NCI-H526 (cell line): ENCODE results near the gene CD34.
A peak's percentile ranks its signal among the peaks of the same experiment; 100 is the strongest.

Experiments
- DNase-seq, 2 experiments: peaks; one replicate each; lab custom pipeline; 2025; lab: John Stamatoyannopoulos, UW

Gene CD34

DNA sequence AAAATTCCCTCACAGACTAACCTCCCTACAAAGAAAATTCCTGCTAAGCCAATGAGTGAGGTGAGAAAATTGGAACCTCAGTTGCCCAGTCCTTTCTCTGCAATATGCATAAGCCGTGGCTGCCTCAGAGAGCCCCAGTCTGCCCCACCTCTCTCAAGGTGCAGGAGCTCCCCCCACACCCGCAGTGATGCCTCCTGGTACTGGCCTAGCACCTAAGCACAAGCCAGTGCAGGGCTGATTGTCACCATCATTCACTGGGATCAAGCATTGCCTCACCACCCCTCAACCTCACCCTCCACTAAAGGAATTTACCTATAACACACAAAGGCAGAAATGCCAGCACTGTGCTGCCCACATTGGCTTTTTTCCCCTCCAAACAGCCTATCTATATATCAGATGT lies 56.9 kb downstream of the CD34 start:
- no peak for DNase-seq

DNA sequence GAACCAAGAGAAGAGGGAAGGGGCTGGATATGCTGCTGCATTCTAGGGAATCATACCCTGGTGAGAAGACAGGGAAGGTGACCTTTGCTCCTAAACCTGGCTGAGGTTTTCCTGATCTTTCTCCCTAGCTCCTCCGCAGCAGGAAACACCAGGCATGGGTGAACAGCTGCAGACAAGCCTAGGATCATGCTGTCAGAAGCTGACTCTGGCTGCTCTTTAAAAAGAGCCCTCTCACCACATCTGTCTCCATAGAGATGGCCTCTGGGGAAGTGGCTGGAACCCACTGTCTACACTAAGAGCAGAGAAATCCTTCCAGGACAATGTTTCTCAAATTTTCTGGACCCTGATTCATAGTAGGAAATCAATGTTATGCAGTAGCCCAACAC lies 57.6 kb downstream of the CD34 start:
- no peak for DNase-seq

DNA sequence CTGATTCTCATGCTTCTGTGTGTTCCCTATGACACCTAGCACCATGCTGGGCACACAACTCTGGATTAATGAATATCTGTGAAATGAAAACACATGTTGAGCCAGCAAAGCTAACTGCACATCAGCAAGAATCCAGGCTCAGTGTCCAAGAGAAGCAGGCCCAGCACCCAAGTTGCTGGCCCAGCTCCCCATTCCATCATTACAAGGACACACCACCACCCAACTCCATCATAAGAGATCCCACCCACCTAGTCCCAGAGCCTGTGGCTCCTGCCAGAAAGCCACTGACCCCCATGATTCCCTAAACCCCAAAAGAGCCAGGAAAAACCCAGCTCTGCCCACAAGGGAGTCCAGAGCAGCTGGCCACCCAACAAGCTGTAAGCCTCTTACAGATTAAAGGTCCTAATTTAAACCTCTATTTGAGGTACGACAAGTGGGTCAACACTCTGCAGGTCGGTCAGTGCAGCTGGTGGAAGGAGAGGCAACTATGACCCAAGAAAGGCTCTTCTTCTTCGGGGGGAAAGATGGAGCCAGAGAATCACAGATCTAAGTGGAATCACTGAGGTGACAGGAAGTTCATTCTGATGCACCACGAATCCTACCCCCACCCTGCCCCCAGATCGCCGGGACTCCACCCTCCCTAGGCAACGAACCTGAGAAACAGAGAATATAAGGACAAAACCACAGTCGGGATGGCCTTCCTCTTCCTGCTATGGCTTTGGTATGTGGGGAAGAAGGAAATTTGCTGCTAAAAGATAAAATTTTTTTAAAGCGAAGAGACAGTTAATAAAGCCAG lies 58.2 kb downstream of the CD34 start:
- no peak for DNase-seq

DNA sequence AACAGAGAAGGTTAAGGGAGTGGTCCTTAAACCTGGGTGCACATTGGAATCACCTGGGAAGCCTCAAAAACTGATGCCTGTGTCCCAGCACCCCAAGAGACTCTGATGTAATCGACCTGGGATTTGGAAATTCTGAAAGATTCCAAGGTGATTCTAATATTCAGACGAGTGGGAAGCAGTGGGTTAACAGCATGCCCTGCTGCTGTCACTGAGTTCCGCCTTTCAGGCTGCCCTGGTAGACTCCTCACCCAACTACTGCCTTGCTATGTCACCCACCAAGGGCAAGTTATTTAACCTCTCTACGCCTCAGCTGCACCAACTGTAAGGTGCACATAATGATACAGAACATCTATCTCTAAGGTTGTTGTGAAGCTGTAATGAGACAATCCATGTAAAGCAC lies 59.2 kb downstream of the CD34 start:
- DNase-seq = no peak

DNA sequence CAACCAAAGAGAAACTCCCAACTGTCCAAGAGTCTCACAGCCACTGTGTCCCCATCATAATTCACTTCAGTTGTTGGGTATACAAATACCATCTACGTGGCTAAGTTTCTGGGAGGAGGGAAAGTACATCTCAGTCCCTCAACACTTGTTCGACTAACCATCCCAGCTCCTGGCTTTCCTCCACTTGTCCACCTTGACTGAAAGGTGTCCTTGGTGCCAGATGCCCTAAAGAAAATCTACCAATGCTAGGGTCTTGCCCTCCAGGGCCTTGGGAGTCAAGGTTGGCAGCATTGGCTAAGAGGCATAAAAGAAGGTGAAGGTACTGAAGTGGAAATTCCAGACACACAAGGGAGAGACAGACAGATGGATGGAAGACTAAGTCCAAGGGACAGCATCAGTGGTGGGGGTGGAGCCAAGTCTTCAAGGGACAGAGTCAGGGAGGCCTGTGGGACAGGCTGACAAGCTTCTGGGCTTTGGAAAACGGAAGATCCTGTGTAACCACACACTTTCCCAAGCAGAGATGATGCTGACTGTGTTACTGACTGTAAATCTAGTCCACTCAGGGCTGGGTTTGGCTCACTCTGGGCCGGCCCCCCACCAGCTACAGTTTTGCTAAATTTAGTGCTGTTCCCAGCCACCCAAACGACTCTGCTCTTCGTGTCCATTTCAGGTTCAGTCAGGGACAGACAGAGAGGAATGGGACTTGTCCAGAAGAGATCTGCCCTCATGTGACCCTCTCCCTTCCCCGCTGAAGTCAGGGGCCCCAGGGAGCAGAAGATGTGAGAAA lies 60.1 kb downstream of the CD34 start:
- DNase-seq = no peak

DNA sequence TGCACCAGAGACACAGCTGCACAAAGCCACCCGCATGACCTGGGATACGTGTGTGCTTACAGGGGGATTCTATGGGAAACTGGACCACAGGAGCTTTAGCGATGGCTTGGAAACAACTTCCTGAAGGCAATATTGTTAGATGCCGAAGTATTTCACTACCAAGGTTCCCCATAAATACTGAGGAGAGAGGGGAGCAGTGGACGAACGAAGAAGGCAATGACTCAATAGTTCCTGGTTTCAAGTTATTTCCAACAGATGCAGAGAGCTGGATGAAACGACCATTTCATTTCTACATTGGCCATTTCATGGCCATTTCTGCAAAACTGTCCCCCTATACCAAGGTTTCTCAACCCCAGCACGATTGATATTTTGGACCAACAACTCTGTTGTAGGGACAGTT lies 61.3 kb downstream of the CD34 start:
- DNase-seq = no peak

DNA sequence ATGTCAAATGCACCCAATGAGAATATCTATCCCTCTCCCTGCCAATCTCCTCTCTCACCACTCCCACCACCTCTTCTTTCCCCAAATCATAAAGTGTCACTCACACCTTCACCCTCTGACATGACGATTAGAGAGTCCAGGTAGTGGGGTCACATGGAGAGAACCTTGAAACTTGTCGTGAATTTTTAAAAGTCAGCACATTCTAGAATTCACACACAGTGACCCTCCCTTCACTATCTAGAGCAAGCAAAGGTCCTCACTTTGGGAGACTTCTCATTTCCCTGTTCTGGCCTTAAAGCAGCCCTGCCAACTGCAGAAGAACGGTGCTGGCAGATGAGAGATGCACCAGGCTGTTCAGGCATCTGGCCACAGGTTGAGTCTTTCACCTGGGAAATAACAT lies 61.9 kb downstream of the CD34 start:
- no peak for DNase-seq

DNA sequence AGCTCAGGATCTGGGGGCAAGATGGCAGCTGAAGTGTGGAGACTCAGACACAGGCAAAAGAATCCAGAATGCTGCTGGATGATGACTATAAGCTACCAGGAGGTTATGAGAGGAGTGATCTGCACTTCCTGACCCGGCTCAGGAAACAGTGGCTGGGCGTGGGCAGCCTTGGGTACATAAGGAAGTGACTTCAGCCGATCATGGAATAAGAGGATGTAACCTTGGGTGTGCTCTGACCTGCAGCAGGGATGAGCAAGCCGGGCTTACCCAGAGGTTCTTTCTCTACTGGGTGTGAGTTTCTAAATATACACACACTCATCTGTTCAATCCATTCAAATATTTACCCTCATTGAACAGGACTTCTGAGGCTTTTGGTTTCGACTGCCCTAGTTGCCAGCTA lies 62.7 kb downstream of the CD34 start:
- DNase-seq = no peak

DNA sequence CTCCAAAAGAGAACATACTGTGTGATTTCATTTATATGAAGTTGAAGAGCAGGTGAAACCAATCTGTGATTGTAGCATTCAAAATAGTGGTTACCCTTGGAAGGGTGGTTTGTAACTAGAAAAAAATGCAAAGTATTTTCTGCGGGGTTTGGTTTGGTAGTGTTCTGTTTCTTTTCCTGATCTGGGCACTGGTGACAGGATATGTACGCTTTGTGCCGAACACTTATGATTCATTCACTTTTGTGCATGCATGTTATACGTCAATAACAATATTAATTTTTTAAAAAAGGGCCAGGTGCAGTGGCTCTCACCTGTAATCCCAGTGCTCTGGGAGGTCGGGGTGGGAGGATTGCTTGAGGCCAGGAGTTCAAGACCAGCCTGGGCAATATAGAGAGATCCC lies 63.8 kb downstream of the CD34 start:
- no peak for DNase-seq

DNA sequence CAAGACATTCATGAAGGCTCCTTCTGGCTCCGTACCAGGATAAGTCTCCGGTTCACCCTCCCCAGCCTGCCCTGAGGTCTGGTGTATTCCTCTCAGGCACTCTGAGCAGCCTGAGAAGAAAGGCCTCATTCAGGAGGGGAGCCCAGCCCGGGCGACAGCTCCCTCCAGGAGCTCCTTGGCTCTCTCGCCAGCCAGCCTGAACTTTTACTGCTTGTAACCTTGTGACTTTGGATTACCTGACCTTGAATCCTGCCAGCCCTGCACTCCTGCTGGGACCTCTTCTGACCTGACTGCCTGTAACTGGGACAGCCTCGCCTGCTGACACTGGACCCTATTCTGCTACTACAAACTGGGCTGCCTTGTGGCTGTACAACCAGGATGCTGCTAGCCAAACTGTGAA lies 65.8 kb downstream of the CD34 start:
- no peak for DNase-seq

DNA sequence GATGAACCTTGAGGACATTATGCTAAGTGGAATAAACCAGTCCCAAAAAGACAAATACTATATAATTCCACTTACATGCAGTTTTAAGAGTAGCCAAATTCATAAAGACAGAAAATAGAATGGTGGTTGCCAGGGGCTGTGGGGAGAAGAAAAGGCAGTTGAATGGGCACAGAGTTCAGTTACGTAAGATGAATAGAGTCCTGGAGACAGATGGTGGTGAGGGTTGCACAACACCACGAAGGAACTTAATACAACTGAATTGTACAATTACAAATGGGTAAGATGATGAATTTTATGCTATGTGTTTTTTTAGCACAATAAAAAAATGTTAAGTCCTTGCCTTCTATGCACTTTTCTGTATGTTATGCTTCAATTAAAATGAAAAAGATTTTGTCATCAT lies 66.6 kb downstream of the CD34 start:
- no peak for DNase-seq

DNA sequence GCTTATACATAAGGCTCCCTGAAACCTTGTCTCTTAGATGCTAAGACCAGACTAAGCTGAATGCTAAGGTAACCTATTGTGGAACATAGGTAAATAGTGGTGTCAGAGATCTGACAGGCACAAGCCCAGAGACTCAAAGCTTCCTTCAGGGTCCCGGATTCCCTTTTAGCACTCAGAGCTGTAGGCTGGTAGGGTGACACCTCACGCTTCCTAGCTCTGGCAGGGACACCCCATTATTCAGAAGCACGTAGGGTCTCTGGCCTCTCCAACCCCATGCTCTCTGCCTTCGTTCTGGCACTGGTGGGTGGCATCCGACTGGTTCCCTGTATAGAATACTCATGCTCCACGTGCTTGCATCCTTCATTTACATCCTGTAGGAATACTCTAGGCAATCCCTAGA lies 68.4 kb downstream of the CD34 start:
- no peak for DNase-seq

DNA sequence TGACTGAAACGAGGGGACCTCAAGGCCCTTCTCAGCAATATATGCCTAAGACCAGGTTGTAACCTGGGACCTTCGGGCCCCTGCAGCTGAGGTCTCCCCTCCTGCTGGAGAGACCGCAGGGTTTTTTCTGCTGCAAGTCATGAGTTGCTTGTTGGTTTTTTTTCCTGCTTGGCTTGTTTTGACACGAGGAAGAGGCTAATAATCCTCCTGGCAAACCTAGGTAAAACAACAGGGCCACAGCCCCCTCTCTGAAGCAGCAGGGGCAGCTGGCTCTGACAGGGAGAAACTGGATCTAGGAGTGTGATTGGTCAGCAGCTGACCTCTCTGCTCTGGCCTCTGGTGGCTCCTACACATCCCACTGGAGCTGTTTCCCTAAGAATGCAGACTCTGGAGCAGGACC lies 69.0 kb downstream of the CD34 start:
- no peak for DNase-seq

DNA sequence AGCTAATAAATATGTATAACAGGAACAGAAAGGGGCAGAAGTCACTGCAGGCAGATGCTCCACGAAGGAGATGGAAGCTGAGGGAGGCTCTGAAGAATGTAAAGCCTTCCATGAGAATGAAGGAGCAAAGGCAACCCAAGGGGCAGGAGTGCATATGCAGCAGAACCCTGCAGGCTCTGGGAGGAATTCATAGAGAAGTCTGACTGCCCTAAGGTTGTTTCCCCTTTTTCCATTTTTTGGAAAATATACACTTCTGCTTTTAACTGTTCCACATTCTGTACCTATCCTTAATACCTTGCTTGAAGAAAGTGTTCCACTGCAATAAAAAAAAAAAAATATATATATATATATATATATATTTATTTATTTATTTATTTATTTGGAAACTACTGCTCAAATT lies 69.6 kb downstream of the CD34 start:
- DNase-seq = no peak

DNA sequence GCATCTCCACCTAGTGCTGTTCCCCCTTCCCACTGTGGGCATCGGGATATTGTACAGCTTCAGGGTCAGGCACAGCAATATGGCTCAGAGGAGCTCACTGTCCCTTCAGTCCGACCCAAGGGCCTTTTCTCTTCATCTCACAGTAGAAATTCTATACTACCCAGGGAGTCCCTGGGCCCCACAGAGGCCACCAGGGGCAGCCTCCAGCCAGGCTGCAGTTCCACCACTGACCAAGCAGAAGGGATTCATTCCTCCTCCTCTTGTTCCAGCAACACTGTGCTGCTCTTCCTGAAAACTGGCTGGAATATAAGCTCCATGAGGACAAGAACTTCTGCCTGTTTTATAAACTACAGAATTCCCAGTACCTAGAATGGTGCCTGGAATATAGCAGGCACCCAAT lies 70.5 kb downstream of the CD34 start:
- no peak for DNase-seq

DNA sequence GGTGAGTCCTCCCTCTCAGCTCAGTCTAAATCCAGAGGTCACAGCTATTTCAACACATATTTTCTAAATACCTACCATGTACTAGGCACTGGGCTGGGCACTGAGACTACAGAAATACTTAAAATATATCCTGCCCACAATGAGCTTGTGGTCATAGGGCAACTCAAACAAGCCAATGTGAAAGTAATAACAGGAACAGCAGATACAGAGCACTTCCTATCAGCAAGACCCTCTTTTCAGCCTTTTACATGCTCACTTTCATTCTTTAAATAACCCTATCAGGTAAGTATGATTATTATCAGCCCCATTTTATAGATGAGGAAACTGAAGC lies 71.9 kb downstream of the CD34 start:
- no peak for DNase-seq

DNA sequence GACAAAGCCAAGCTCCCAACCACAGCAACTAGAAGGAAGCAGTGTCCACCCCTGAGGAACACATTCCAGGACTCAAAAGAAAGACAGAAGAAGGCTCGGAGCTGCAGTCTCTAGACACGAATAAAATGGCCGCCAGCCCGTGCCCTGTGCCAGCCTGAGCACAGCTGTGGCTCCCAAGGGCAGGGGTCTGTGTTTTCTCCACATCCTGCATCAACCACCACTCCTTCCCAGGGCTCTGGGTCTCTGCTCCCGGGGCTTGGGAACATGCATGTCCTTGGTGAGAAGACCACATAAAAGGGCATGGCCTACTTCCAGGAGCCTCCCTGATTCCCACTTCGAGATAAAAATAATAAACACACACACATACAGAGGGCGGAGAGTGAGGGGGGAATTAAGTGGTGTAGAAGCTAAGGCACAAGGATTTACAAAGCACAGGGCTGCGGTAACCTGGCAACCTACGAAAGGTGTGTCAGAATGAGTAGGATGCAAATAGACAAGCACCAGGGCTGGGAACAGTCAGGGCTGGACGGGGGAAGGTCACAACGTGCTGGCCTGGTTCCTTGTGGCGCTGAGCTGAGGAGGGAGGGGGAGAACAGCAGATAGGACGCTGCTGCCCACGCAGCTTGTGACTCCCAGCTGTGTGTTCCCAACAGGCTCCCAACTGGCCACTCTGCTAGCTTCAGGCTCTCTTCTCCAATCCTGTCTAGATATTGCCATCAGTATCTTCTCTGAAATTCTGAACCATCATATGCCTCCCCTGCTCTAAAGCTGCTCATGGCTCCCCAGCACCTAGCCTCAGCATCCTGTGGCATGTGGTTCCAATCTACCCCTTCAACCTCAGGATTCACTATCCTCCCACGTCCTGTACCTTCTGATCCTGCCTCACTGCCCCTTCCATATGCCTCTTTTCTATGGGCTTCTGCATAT lies 72.5 kb downstream of the CD34 start:
- DNase-seq = peak; percentile 29 to 60

DNA sequence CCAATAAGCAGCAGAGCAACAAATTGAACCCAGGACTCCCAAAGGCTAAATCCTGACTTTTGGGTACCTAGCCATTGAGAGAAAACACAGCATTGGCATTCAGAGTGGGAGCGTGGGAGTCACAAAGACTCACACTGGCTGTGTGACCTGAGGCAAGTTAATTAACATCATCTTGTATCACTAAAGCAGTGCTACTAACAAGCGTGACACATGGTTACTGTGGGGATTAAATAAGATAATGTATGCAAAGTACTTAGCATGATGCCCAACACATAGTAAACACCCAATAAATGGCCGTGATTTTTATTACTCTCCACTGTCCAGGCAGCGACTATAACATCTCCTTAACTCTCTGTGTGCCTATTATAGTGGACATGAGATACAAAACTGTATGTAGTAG lies 73.3 kb downstream of the CD34 start:
- no peak for DNase-seq

DNA sequence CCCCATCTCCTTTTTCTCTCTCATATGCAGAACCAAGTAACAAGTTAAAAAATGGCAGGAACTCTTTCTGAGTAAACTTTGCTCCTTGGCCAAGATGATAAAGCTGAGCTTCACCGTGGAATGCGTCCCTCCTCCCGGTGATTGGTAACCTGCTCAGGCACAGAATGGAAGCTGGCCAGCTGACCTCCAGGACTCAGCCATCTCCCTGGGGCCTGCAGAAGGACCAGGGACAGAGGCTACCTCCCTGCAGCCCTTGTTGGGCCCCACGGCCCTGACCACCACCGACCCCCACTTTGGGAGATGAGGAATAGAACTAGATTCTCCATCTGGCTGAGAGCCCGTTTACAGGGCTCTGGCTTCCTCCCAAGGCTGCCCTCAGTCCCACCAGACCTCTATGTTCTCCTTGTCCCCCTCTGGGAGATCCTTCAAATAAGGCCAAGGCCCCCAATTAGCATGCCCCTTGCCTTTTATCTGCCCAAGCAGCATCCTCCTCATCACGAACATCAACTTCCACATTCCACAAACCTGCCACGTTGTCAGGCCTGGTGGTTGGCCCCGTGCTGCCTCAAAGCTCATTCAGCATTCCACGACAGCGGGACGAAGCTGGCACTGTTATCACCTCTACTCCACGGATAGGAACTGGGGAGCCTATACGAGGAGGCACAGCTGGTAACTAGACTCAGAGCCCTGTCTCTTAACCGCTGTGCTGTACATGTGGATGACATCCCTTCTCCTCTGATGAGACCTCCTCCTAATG lies 74.2 kb downstream of the CD34 start:
- no peak for DNase-seq

DNA sequence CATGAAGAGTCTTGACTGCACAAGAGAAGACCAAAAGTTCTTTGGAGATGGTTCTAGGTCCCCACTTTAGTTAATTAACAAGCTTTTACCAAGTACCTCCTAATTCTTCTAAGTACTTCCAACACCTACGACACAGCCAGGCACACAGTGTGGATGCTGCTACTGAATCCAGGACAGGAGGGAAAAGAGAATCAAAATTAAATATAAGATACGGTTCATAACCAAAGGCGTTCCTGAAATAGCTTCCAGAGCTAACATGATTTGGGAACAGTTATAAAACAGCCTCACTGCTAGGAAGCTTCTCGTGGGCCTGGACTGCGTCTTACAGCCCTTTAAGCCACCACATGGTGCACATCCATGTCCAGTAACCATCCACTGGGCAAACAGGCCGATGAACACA lies 75.0 kb downstream of the CD34 start:
- no peak for DNase-seq

DNA sequence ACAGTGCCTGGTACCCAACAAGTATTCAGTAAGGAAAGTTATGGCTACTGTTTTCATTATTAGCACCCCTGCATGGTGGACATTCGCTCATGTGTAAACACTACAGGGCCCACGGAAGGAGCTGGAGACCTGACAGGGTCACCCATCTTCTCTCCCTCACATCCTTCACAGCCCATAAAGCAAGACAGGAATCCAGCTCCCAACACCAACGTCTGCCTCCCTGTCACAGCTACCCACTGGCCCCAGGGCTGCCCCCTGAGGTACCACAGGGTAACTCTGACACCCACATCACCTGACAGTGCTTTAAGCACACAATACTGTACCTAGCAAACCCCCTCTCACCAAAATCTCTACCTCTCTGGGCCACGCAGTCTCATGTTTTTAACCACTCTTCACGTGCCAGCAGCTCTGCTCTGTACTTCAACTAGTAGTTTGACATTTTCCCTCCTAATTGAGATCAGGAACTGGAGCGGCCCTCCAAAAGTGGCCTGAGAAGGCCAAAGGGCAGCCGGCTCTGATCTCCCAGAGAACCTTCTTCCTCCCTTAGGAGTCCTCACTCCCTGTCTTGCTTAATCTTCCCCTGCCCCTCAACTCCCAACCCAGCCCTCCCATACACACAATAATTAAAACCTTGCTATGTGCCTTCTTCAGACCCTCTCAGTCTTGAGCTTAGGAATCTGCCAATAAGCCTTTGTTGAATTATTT lies 76.8 kb downstream of the CD34 start:
- no peak for DNase-seq
